Parathyroid adenoma (tissue), 2 donors: Measurements from ENCODE around the gene ATP8B1.

ENCODE experiments used
- H2AFZ ChIP-seq: fragments of 300-600 bp; sonication (generic); one replicate; pipeline ENCODE4 v1.7.0; 2017; ENCODE audit warnings: antibody characterized with exemption, mild to moderate bottlenecking
- H3K27ac ChIP-seq: fragments of 300-600 bp; sonication (generic); one replicate; pipeline ENCODE4 v1.7.0; 2017
- H3K27me3 ChIP-seq: fragments of 300-600 bp; sonication (generic); one replicate; pipeline ENCODE4 v1.7.0; 2017; ENCODE audit warnings: low read length; ENCODE audit not compliant: control insufficient read depth, insufficient read depth
- H3K36me3 ChIP-seq: fragments of 300-600 bp; sonication (generic); one replicate; pipeline ENCODE4 v1.7.0; 2017; ENCODE audit warnings: low read length; ENCODE audit not compliant: control insufficient read depth, insufficient read depth
- H3K4me1 ChIP-seq: fragments of 300-600 bp; sonication (generic); one replicate; pipeline ENCODE4 v1.7.0; 2017; ENCODE audit warnings: control low read depth
- H3K4me2 ChIP-seq: fragments of 300-600 bp; sonication (generic); one replicate; pipeline ENCODE4 v1.7.0; 2017; ENCODE audit warnings: low read length
- H3K4me3 ChIP-seq: fragments of 300-600 bp; sonication (generic); one replicate; pipeline ENCODE4 v1.7.0; 2017; ENCODE audit warnings: low read depth, low read length
- H3K79me2 ChIP-seq: fragments of 300-600 bp; sonication (generic); one replicate; pipeline ENCODE4 v1.7.0; 2017; ENCODE audit warnings: control low read depth
- H3K9ac ChIP-seq: fragments of 300-600 bp; sonication (generic); one replicate; pipeline ENCODE4 v1.7.0; 2017; ENCODE audit warnings: mild to moderate bottlenecking
- H3K9me3 ChIP-seq: fragments of 300-600 bp; sonication (generic); one replicate; pipeline ENCODE4 v1.7.0; 2017; ENCODE audit warnings: low read length; ENCODE audit not compliant: control insufficient read depth
- CTCF ChIP-seq: fragments of 300-600 bp; sonication (generic); IDR thresholded peaks from one replicate; pipeline ENCODE4 v1.7.0; 2017; ENCODE audit warnings: antibody characterized with exemption, mild to moderate bottlenecking
- donor health status: primary hyperparathyroidism.

ATP8B1 gene

GRCh38 chr18:57813245-57813644 lies 10.1 kb upstream of the ATP8B1 start:
- Histone ChIP-seq H3K9ac (no peak overlapping the region), H3K9me3 (no peaks in the 10 kb centered on the region), H3K36me3 (no peaks in the 10 kb centered on the region), H3K4me2 (no peak overlapping the region), H3K27ac (no peak overlapping the region), H3K27me3 (no peaks in the 10 kb centered on the region), H3K4me1 (no peaks in the 10 kb centered on the region), H3K79me2 (no peaks in the 10 kb centered on the region), H3K4me3 (no peak overlapping the region), H2AFZ (no peak overlapping the region)
- TF ChIP-seq CTCF: no peak

GRCh38 chr18:57812126-57812477 lies 9.0 kb upstream of the ATP8B1 start:
- TF ChIP-seq CTCF: no peak
- Histone ChIP-seq H3K27me3 (no peaks in the 10 kb centered on the region), H3K9ac (no peak overlapping the region), H3K79me2 (no peaks in the 10 kb centered on the region), H3K36me3 (no peaks in the 10 kb centered on the region), H3K4me1 (peaks cover 2% of the 10 kb centered on the region), H3K4me2 (no peak overlapping the region), H3K9me3 (no peaks in the 10 kb centered on the region), H3K4me3 (no peak overlapping the region), H2AFZ (no peak overlapping the region), H3K27ac (no peak overlapping the region)

- H3K27ac ChIP-seq: no peak overlapping the region
- no peaks in the 10 kb centered on the region for H3K79me2 ChIP-seq
- no peaks in the 10 kb centered on the region for H3K36me3 ChIP-seq
- no peak overlapping the region for H3K9ac ChIP-seq
- no peak for TF ChIP-seq CTCF
- H3K4me3 ChIP-seq: no peak overlapping the region
- no peaks in the 10 kb centered on the region for H3K27me3 ChIP-seq
- no peak overlapping the region for H2AFZ ChIP-seq
- no peak overlapping the region for H3K4me2 ChIP-seq
- H3K9me3 ChIP-seq: no peaks in the 10 kb centered on the region
- peaks cover 6% of the 10 kb centered on the region for H3K4me1 ChIP-seq
Observed at GRCh38 chr18:57811477-57812125, 8.5 kb upstream of the ATP8B1 start.

- no peaks in the 10 kb centered on the region for H3K36me3 ChIP-seq
- H3K27ac ChIP-seq: no peak overlapping the region
- TF ChIP-seq CTCF: no peak
- H3K4me1 ChIP-seq: peaks cover 6% of the 10 kb centered on the region
- H3K79me2 ChIP-seq: no peaks in the 10 kb centered on the region
- H3K4me3 ChIP-seq: no peak overlapping the region
- no peaks in the 10 kb centered on the region for H3K9me3 ChIP-seq
- H2AFZ ChIP-seq: no peak overlapping the region
- no peak overlapping the region for H3K9ac ChIP-seq
- H3K27me3 ChIP-seq: no peaks in the 10 kb centered on the region
- H3K4me2 ChIP-seq: no peak overlapping the region
Observed at GRCh38 chr18:57809190-57809589, 6.1 kb upstream of the ATP8B1 start.
